NCI-H1105 treated with DMSO at 0.1 percent for 48 hours (cell line): ENCODE results near the gene PRPF19.

ENCODE experiments used
- DNase-seq: peaks from one replicate; lab custom pipeline; 2025; lab: John Stamatoyannopoulos, UW

PRPF19 gene

DNA sequence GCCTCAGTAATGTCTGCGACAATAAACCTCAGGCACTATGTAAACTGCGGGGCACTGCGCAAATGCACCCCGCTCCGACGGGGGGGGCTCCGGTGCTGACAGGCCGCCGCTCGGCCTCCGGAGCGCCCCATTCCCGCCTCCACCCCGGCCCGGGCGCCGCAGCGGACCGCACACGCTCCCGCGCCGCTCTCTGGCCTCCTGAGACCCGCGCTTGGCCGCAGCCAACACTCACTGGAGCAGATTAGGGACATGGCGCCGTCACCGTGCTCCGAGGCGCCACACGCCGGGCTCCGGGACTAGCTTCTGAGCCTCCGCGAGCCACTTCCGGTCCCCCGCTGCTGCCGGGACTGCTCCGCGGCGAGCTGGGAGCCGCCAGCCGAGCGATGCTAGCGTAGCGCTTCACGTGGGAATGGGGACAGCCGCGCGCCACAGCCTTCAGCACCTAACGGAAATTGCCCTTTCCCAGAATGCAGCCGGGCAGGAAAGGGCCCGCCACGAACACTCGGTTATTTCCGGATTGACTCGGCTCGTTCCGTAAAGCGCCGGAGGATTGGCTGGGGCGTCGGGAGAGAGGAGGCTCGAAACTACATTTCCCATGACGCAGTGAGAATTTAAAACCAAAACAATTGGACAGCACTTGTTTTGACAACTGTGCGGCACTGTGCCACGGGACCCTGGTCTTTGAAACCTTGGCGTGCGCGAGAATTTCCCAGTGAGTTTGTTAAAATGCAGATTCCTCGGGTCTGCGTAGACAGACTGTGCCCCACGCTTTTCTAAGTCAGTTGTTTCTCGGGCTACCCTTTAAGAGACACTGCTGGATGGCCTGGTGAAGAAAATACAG, at the start of gene PRPF19:
PRPF19 (minus strand) TSS at position 454 of the 841 bp plus-strand sequence; CDS start at position 251, 203 bp downstream.
- peak; percentile 93 for DNase-seq

DNA sequence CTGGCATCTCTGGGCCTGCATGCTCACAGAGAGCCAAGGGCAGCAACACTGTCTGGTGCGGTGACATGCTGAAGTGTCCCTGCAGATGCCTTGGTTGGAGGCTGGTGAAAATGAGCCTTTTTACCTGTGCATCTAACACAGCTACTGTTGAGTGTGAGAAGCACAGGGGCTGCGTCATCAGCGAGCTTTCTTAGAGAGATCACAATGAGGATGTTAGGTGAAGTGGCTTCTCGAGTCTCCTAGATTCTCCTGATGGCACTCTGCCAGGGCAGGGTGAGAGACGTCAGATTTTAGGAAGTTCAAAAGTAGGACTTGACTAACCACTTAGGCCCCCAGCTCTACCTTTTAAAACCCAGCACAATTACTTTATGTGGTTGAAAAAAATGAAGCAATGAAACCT, 49.2 kb upstream of the PRPF19 start:
- DNase-seq: no peak

DNA sequence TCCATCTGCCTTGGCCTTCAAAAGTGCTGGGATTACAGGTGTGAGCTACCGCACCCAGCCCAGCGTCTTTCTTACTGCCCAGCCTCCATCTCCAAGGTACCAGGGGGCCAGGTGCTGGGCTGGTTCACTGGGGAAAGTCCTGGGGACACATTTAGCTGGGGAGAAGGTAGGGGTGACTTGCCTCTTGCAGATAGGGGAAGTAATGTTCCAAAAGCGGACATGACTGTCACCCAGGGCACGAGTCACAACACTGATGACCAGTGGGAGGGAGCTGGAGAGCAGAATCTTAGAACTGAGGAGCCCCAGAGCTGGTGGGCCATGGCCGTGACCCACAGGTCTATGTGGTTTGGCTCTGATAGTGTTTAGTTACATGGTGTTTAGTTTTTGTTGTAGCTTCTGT, 48.0 kb upstream of the PRPF19 start:
- DNase-seq: no peak

DNA sequence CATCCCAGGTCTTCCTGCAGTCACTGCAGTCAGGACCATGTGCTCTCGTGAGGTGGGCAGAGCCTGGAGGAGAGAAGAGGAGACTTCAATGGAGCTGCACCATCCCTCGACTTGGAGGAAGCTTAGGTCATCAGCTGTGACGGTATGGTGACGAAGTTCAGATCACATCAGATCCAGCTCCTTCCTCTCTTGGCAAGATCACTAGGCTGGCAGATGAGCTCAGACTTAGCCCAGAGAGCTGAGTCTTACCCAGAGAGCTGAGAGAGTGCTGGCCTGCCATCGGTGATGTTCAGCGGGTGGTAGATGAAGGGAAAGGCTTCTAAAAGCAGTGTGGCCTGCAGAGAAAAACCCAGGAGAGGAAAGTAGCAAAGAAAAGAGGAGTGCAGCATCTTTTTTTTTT, 47.4 kb upstream of the PRPF19 start:
- no peak for DNase-seq

DNA sequence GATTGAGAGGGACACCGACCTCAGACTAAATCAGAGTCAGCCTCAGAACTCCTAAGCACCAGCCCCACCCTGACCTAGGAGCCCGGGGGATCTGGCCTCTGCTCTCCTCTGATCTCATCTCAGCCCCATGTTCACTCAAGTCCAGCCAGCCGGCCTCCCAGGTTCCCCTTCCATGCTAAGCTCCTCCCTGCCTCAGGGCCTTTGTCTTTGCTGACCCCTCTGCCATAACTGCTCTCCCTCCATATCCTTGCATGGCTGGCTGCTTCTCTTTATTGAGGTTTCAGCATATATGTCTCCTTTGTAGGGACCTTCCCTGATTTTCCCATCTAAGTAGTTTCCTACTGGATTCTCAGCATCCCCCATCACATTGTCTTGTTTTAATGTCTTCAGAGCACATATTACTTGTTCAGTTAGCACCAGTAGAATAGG, 46.4 kb upstream of the PRPF19 start:
- no peak for DNase-seq

DNA sequence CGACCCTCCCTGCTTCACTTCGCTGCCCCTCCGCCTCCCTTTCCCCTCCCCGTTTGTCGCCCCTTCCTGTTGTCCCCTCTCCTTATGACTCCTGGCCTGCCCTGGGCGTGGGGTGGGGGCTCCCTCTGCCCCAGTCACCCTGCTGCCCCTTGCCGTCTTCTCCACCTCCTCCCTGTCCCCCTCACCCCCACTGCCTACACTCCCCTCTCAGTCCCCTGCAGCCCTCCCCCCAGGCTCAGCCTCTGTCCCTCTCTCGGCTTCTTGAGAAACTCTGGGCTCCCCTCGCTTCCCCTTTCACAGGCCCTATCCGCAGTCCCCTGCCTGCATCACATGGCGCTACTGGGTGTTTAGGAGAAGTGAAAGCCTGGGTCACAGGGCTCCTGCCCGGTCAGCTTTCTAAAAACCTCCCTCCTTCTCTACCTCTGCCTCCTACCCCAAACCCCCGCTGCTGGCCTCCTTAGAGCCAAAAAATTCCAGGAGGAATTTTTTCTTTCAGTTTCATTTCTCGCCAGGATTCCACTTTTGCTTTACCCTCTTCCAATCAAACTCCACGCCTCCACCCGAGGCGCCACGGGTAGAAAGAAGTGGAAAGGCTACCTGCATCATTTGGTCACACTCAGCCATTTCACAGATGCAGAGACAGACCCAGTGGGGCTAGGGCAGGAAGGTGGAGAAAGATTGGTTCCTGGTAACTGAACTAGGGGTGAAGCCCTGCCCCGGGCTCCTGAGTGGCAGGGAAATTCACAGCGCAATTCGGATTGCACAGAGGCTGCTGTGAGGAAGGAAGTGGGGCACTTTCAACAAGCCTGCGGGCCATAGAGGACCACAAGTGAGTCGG, 45.7 kb upstream of the PRPF19 start, which contains the start of gene SLC15A3:
SLC15A3 (minus strand) TSS at position 273 of the 838 bp plus-strand sequence. CDS start 625 bp downstream, outside the sequence.
- no peak for DNase-seq

DNA sequence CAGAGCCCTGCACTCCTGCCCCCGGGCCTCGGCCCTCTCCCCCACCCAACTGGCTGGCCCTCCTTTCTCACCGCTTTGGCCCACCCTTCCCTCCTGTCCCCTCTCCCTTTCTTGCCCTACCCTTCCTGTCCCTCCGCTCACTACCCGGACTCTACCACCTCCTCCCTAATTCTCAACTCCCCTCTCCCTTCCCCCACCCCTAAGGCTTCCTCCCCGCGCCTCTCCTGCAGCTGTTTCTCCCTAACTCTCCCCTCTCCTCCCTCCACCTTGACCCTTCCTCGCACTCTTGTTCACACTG, 45.2 kb upstream of the PRPF19 start:
- DNase-seq: no peak

DNA sequence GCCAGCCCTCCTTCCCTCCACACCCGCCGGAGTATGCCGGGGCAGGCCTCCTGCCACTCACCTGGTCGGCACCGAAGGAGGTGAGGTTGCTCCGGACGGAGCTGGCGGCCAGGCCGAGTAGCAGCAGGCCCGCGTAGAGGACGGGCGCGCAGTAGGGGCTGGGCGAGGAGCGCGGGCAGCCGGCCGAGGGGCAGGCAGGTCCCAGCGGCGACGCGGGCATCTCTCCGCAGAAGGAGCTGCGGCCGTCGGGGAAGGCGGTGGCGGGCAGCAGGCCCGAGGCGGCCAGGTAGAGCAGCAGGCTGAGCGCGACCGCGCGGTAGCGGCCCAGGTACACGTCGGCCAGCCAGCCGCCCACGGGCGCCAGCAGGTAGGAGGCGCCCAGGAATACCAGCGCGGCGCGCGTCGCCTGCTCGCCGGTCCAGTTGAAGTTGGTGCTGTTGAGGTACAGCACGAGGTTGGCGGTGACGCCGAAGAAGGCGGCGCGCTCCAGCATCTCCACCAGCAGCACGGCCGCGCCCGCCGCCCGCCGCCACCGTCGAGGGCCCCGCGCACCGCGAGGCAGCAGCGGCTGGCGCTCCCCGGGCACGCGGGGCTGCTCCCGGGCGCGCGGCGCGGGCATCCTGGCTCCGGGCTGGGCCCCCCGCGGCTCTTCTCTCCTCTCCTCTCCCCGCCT, 44.7 kb upstream of the PRPF19 start:
- DNase-seq: no peak

DNA sequence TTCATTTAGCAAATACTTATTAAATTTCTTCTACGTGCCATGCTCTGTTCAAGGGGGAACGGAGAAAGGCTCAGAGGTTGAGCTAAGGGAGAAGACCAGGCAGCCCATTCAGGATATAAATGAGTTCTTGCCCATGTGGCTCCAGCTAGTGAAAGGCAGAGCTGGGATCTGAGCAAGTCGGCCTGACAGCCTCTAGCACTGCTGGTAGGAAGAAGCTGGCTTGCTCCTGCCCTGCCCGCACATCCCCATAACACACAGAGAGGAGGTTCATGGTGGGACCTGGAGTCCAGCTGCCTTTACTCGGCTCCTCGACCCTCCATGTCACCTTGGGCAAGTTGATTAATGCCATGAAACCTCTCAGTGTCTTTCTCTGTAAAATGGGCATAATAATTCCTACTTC, 43.6 kb upstream of the PRPF19 start:
- DNase-seq: no peak

DNA sequence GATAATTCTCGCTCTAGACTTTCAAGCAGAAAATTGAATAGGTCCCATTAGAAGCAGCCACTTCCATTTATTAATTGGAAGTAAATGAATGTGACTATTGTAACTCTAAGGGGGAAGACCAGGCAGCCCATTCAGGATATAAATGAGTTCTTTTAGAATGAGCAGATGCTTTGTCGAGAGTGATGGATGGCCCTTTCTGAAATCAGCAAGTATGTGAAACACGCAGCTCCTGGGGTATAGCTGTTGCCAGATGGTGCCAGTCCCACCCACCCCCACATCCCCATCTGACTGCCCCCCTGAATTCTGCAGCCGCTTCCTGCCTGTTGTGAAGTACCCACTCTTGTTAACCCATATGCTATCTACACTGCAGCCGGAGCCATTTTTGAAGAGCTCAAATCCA, 41.9 kb upstream of the PRPF19 start:
- DNase-seq: no peak

DNA sequence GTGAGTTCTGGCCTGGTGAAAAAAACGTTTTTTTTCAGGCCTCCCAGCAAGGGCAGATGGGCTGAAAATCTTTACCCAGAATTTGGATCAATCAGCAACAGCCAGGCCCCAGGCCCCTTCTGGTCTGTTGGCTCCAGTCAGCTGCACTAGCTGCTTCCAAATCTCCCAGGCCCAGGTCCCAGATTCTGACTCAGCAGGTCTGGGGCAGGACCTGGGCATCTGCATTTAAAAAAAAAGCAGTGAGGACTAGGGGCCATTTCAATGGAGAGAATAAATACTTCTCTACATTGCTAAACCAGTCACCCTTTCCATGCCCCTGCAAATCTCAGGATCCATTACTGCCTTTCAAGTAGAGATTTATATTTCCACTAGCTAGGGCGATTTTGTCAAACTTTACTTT, 41.3 kb upstream of the PRPF19 start:
- DNase-seq: no peak

DNA sequence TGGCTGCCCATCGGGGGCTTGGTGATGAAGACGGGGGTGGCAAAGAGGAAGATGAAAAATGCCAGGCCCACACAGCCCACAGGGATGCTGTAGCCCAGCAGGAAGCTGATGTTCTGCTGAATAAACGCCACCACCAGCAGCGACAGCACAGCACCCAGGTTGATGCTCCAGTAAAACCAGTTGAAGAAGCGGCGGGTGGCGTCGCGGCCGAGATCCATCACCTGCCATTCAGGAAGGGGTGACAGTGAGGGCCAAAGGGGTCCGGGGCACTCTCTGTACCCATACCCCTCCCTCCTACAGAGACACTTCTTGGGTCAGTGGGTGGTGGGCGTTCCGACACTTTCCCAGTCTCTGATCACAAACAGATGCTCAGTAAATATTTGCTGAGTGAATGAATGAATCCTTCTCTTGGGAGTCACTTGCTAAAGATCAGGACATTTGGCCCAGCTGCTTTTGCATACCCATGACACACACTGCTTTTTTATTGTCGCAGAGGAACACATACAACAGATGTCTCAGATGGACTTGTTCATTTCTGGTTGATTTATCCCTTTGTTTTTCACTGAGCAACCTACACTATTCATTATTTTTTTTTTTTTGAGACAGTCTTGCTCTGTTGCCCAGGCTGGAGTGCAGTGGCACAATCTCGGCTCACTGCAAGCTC, 40.3 kb upstream of the PRPF19 start:
- DNase-seq: no peak

DNA sequence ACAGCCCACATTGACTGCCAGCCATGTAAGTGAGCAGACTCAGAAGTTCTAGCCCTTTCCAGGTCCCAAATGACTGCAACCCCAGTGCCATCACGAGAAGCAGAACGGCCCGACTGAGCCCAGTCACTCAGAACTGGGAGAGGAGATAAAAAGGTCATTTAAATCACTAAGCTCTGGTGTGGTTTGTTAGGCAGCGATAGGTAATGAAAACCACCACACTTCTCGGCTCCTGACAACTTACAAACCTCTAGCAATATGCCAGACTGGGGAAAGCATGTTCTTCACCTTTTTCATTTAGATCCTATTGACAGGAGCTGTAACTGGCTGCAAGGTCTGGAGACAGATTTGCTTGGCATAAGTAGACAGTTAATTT, 38.9 kb upstream of the PRPF19 start:
- no peak for DNase-seq

DNA sequence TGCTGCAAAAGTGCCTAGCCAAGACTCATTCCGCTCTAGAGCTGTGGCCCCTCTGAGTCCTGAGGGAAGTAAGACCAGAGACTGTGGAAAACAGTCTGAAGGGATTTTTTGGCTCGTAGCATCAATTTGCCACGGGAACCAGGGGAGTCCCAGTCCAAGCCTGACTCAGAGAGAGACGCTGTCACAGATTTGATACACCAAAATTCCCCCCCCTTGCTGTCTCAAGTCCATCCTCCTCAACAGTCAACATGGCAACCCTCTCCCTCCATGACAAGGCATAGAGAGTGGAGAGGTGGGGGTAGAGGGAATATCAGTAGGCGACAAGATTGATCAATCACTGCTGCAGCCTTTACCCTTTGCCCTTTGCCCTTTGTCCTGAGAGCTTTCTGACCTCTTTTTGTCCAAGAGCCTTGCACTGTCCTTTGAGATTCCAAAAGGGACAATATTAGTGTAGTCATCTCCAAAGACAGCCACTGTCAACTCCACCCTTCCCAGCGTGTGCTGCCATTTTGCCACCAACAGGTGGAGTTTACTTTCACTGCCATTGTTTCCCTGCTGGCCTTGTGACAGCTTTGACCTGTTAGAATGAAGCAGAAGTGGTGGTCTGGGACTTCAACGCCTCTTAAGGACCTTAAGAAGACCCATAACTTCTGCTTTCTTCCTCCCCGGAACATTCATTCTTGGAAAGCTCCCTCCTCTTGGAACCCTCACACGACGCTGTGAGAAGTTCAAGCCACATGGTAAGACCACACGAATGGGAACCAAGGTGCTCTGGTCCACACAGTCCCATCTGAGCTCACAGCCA, 38.3 kb upstream of the PRPF19 start:
- no peak for DNase-seq

DNA sequence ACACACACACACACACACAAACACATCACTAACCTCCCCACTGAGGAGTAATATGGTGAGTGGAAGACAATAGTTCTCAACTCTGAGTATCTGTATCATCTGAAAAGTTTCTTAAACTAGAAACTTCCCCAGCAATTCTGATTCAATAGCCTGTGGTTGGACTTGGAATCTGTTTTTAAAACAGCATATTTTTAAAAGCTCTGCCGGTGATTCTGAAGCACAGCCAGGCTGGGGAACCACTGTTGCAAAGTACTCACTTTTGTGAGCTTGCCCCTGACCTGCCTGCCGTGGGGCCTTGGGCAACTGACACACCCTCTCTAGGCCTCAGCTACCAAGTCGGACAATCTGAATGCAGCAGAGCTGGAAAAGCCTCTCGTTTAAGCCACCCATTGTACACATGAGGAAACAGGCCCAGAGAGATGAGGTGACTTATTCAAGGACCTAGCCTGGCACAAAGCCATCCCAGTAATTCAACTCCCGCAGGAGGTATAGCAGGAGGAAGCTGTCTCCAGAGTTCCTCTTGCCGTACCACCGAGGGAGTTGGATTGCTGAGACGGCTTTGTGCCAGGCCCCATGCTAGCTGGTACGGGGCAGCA, 36.7 kb upstream of the PRPF19 start:
- DNase-seq: peak; percentile 71

DNA sequence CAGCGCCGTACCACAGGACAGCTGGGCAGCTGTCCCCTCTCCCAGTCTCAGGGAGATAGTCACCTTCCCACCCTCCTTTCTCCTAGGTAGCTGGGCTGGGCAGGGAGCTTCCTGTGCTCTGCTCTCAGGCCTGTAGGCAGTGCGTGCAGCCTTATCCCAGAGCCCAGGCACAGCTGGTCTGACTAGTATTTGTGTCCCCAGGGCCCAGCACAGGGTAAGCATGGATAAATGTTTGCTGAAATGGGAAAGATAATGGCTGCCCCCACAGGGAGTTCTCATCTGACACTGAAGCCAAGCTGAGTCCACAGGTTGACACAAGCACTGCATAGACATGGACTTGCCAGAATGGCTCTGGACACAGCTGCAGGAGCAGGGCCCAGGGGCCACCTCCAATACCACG, 35.8 kb upstream of the PRPF19 start:
- no peak for DNase-seq

DNA sequence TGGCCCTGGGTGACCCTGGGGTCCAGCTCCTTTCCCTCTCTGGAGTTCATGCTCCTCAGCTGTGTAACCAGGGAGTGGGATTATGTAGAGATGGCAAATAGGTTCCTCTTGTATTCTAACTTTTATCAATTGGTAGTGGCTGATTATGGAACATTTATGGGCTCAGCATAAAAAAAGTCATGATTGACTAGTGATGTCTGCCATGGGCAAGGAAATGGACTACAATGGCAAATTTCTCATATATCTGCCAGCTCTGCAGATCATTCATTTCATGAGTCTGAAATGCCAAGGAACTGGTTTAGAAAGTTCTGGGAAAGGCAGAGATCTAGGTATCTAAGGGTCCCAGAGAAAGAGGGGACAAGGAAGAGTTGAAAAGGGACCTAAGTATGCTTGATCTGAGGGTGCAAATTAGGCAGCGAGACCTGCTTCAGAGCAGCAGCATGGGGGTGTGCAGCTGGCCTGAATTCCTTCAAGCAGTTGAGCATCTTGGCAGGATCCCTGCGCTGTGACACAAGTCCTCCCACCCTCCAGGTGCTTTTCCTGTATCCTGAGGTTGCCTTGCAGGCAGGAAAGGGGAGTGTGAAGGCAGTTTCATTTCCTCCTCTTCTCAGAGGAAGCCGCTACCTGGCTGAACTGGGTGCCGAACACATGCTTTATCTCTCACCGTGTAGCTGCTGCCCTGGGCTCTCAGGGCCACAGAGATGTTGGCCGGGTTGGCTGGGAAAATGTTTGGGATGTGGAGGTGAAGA, 35.2 kb upstream of the PRPF19 start:
- no peak for DNase-seq

DNA sequence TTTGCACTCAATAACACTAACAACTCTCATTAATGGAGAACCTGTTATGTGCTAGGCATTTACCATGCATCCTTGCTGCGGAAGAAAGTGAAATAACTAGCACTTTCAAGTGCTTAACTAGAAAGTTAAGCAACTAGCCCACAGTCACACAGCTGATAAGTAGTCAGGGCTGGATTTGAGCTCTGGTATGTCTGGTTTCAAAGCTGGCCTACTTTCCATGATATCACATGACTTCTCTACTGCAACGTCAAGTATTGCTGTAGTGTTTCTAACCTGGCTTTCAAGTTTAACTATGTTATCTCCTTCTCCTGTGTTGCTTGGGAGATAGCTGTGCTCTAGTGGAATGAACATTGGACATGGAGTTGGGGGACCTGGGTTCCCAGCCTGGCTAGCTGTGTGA, 33.5 kb upstream of the PRPF19 start:
- DNase-seq: no peak

DNA sequence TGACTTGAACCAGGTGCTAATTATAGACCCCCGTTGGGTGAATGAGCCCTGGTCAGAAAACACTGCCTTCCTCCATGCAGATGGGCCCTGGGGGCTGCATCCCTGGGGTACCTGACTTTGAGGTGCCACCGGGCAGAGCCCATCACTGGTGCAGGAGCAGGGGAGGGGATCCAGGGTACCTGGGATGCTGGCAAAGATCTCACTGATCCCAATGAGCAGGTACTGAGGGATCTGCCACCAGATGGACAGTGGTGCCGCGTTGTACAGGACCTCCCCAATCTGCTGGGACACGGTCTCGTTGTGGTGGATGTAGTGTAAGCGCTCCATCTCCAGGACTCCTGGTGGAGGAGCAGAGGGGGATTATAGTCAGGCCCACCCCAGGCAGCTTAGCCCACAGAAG, 32.9 kb upstream of the PRPF19 start:
- no peak for DNase-seq

DNA sequence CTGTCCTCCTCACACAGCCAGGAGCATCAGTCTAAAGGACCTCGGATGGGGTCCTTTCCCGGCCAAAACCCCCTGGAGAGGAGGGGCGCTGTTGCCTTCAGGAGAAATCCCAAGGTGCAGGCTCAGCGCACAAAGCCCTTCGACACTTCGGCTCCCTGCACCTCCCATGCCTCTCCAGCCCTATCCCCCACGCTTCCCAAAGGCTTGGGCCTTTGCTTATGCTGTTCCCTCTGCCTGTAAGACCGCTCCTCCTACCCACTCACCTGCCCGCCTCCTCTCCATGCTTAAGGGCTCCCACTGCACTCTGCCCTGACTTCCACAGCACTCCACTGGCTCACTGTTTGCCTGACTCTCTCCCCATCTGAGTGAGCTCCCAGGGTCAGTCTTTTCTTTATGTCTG, 32.1 kb upstream of the PRPF19 start:
- DNase-seq: no peak
